Tibial artery (tissue), 4 donors: ENCODE measurements around the gene FBXO41.

Experiments
- DNase-seq, 2 donors: peaks; one replicate each; pipeline ENCODE4 v3.0.0-alpha.2; 2019
- H3K27ac ChIP-seq, 2 donors: fragments of 200-600 bp; sonication (generic) in 1 of 2; 1 replicate in 1 of 2; 2 replicates in 1 of 2; pipeline ENCODE4 v1.5.1; 2018 to 2019; ENCODE audit warnings: mild to moderate bottlenecking in 1 of 2
- H3K27me3 ChIP-seq, 2 donors: fragments of 200-600 bp; sonication (generic) in 1 of 2; one replicate each; pipeline versions ENCODE4 v1.5.1 to v1.6.0; 2016 to 2019
- H3K36me3 ChIP-seq, 3 donors: fragments of 200-600 bp; sonication (generic) in 2 of 3; one replicate each; pipeline ENCODE4 v1.5.1; 2016 to 2019; ENCODE audit warnings: mild to moderate bottlenecking in 2 of 3
- H3K4me1 ChIP-seq, 4 donors: fragments of 200-600 bp; sonication (generic) in 2 of 4; 1 replicate in 3 of 4; 2 replicates in 1 of 4; pipeline ENCODE4 v1.5.1; 2016 to 2019
- H3K4me3 ChIP-seq, 2 donors: fragments of 200-600 bp; sonication (generic) in 1 of 2; 1 replicate in 1 of 2; 2 replicates in 1 of 2; pipeline ENCODE4 v1.5.1; 2018 to 2019; ENCODE audit warnings: mild to moderate bottlenecking in 2 of 2
- H3K9me3 ChIP-seq, 3 donors: fragments of 200-600 bp; sonication (generic) in 1 of 3; one replicate each; pipeline ENCODE4 v1.5.1; 2016 to 2019
- CTCF ChIP-seq, 2 experiments: fragments of 200-600 bp in 1 of 2; fragments of 450-650 bp in 1 of 2; IDR thresholded peaks; one replicate each; pipeline ENCODE4 v1.5.1; 2017 to 2019; ENCODE audit warnings: antibody characterized with exemption in 2 of 2, mild to moderate bottlenecking in 1 of 2, moderate library complexity in 1 of 2
- intact Hi-C: fragments of 100-400 bp; cut with DNase I; formaldehyde crosslinking; loops from one replicate; pipeline ENCODE4 v1.15.0; 2023; ENCODE audit warnings: low total_unique reads

Gene FBXO41

GRCh38 chr2:73262108-73262651, 22.1 kb downstream of the FBXO41 start:
- no peak for TF ChIP-seq CTCF (IDR thresholded peaks at IDR 0.05)
- Histone ChIP-seq H3K4me1 (no peaks in the 10 kb centered on the region), H3K4me3 (no peak overlapping the region), H3K9me3 (no peaks in the 10 kb centered on the region), H3K27me3 (peaks cover 0 to 30% of the 10 kb centered on the region in 2 donors), H3K27ac (no peak overlapping the region), H3K36me3 (peaks cover 0 to 12% (median 0%) of the 10 kb centered on the region in 3 donors)
- intact Hi-C loops, result no loop called here
- DNase-seq, result no peak

GRCh38 chr2:73260338-73260984, 23.8 kb downstream of the FBXO41 start:
- Histone ChIP-seq H3K4me3 (no peak overlapping the region), H3K27me3 (peaks cover 0 to 13% of the 10 kb centered on the region in 2 donors), H3K36me3 (peaks cover 0 to 12% (median 0%) of the 10 kb centered on the region in 3 donors), H3K4me1 (no peaks in the 10 kb centered on the region), H3K9me3 (no peaks in the 10 kb centered on the region), H3K27ac (no peak overlapping the region)
- intact Hi-C loops, result no loop called here
- no peak for DNase-seq
- TF ChIP-seq CTCF (IDR thresholded peaks at IDR 0.05), result no peak

DNA sequence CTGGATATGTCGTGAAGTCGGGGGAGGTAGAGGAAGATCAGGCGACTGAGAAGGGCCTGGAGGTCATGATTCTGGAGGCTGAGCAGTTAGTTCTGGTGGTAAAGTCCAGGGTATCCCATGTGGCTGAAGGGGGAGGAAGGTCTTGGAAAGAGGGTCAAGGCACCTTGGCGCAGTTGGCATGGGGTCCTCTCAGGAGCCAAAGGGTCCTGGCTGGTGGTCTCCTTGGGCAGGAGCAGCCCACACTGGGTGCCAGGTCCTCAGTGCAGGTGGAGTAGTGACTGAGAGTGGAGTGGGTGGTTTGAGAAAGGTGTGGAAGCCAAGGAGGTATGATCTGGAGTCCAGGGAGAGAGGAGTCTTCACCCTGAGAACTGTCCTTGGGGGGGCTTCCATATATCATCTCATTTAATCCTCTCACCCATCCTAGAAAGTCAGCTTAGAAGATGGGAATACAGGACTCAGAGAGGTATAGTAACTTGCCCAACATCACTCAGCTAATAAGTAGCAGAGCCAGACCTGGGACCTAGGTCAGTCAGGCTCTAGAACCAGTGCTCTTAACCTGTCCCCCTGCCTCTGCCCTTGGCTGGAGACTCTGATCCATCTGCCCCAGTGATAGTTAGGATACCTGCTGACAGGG, 24.5 kb downstream of the FBXO41 start:
- Histone ChIP-seq H3K27ac (no peak overlapping the region), H3K36me3 (peaks cover 0 to 18% (median 3%) of the 10 kb centered on the region in 3 donors), H3K9me3 (no peaks in the 10 kb centered on the region), H3K4me1 (no peaks in the 10 kb centered on the region), H3K27me3 (peaks cover 0 to 6% of the 10 kb centered on the region in 2 donors), H3K4me3 (no peak overlapping the region)
- no peak for TF ChIP-seq CTCF (IDR thresholded peaks at IDR 0.05)
- no peak for DNase-seq
- intact Hi-C loops, result no loop called here

GRCh38 chr2:73259276-73259675, 25.0 kb downstream of the FBXO41 start:
- H3K36me3 ChIP-seq, result peaks cover 0 to 23% (median 8%) of the 10 kb centered on the region in 3 donors
- H3K4me1 ChIP-seq, result no peaks in the 10 kb centered on the region
- H3K9me3 ChIP-seq, result no peaks in the 10 kb centered on the region
- H3K4me3 ChIP-seq, result no peak overlapping the region
- DNase-seq, result no peak
- no peak overlapping the region for H3K27ac ChIP-seq
- intact Hi-C loops, result no loop called here
- peaks cover 0 to under 1% of the 10 kb centered on the region in 2 donors for H3K27me3 ChIP-seq
- no peak for TF ChIP-seq CTCF (IDR thresholded peaks at IDR 0.05)

GRCh38 chr2:73258913-73259215, 25.4 kb downstream of the FBXO41 start:
- Histone ChIP-seq H3K36me3 (peaks cover 0 to 25% (median 12%) of the 10 kb centered on the region in 3 donors), H3K27ac (no peak overlapping the region), H3K4me3 (no peak overlapping the region), H3K4me1 (no peaks in the 10 kb centered on the region), H3K9me3 (no peaks in the 10 kb centered on the region), H3K27me3 (no peaks in the 10 kb centered on the region)
- intact Hi-C loops, result no loop called here
- no peak for TF ChIP-seq CTCF (IDR thresholded peaks at IDR 0.05)
- no peak for DNase-seq
